ENCODE measurements around the gene ADGRG1.

- TF ChIP-seq, protein P1, sequence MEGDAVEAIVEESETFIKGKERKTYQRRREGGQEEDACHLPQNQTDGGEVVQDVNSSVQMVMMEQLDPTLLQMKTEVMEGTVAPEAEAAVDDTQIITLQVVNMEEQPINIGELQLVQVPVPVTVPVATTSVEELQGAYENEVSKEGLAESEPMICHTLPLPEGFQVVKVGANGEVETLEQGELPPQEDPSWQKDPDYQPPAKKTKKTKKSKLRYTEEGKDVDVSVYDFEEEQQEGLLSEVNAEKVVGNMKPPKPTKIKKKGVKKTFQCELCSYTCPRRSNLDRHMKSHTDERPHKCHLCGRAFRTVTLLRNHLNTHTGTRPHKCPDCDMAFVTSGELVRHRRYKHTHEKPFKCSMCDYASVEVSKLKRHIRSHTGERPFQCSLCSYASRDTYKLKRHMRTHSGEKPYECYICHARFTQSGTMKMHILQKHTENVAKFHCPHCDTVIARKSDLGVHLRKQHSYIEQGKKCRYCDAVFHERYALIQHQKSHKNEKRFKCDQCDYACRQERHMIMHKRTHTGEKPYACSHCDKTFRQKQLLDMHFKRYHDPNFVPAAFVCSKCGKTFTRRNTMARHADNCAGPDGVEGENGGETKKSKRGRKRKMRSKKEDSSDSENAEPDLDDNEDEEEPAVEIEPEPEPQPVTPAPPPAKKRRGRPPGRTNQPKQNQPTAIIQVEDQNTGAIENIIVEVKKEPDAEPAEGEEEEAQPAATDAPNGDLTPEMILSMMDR (IDR thresholded peaks at IDR 0.05) = no peak
- TF ChIP-seq POLR2A (IDR thresholded peaks at IDR 0.05) = no peak
- TF ChIP-seq EP300 (IDR thresholded peaks at IDR 0.05) = no peak
- TF ChIP-seq POLR2AphosphoS5 (IDR thresholded peaks at IDR 0.05) = no peak
These were observed 71.1 kb downstream of the ADGRG1 start for GRCh38 chr16:57699481-57699880.
